T-helper 1 cell treated with Interleukin-12 subunit alpha and Interleukin-12 subunit beta and Interleukin-4 antibody, amounts not matched to agents 30 μg/mL and 1 μg/mL, for 36 hours (primary cell): ENCODE measurements around the gene MAP1LC3B2.

Source experiments
- H3K27ac Mint-ChIP-seq: one replicate; pipeline ENCODE4 v1.8.0; 2021; ENCODE audit warnings: mild to moderate bottlenecking, mixed read lengths
- H3K27me3 Mint-ChIP-seq: one replicate; pipeline ENCODE4 v1.8.0; 2021; ENCODE audit warnings: low read depth, mixed read lengths
- H3K36me3 Mint-ChIP-seq: one replicate; pipeline ENCODE4 v1.8.0; 2021; ENCODE audit warnings: low read depth, mixed read lengths
- H3K4me1 Mint-ChIP-seq: one replicate; pipeline ENCODE4 v1.8.0; 2021; ENCODE audit warnings: low read depth, mixed read lengths
- H3K4me3 Mint-ChIP-seq: one replicate; pipeline ENCODE4 v1.8.0; 2021; ENCODE audit warnings: mild to moderate bottlenecking, moderate library complexity, mixed read lengths
- H3K9me3 Mint-ChIP-seq: one replicate; pipeline ENCODE4 v1.8.0; 2021; ENCODE audit warnings: mixed read lengths

MAP1LC3B2 gene

DNA sequence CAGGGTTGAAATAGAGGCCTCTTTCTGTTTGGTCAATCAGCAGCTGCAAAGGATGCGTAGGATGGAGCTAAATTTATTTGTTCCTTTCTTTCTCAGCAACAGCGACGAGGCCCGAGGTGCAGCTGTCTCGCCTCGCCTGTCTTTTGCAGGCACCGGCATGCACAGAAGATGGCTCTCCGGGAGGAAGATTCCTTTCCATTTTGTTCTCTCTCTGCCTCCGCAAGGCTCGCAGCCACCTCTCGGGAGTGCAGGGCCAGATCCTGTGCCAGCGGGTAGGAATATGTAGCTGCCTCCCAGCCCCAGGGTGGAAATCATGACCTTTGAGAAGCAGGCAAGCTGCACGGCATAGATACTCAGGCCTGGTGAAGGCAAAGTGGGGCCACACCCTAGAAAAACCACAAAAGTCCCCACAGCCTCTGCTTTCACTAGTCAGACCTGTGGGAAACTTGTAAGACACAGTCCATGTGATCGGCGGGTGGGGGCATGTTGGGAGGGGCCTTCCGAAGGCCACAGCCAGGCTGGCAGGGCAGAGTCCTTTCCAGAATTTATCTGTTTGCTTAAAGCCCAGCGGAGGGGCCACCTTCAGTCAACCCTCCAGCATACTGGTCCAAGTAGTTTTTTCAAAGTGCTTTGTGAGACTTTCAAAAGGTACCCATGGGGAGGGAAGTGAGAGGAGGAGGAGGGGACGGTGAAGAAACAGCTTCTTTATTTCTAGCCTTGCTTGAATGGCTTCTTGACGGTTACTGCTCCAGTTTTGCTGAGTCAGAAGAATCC is at the start of gene MAP1LC3B2:
MAP1LC3B2 (plus strand) TSS at position 220 of the 774 bp plus-strand sequence. CDS start 16,562 bp downstream, outside the sequence.
- peak within 1 kb of the TSS; percentile 99 for H3K27ac Mint-ChIP-seq
- H3K9me3 Mint-ChIP-seq = peaks cover 24% of the 10 kb centered on the region
- peaks cover 17% of the 10 kb centered on the region for H3K36me3 Mint-ChIP-seq
- H3K4me1 Mint-ChIP-seq = peaks cover 46% of the 10 kb centered on the region
- H3K4me3 Mint-ChIP-seq = peak within 1 kb of the TSS; percentile 70
- H3K27me3 Mint-ChIP-seq = peaks cover 13% of the 10 kb centered on the region

DNA sequence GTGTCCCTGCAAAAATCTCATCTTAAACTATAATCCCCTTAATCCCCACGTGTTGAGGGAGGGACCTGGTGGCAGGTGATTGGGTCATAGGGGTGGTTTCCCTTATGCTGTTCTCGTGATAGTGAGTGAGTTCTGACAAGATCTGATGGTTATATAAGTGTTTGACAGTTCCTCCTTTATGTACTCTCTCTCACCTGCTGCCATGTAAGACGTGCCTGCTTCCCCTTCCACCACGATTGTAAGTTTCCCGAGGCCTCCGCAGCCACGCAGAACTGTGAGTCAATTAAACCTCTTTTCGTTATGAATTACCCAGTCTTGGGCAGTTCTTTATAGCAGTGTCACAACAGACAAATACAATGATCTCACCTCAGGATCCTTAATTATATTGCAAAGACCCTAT is 45.2 kb upstream of the MAP1LC3B2 start:
- H3K9me3 Mint-ChIP-seq = no peaks in the 10 kb centered on the region
- H3K36me3 Mint-ChIP-seq = no peaks in the 10 kb centered on the region
- no peak overlapping the region for H3K4me3 Mint-ChIP-seq
- H3K27ac Mint-ChIP-seq = no peak overlapping the region
- H3K27me3 Mint-ChIP-seq = peaks cover 14% of the 10 kb centered on the region
- H3K4me1 Mint-ChIP-seq = peaks cover 3% of the 10 kb centered on the region

DNA sequence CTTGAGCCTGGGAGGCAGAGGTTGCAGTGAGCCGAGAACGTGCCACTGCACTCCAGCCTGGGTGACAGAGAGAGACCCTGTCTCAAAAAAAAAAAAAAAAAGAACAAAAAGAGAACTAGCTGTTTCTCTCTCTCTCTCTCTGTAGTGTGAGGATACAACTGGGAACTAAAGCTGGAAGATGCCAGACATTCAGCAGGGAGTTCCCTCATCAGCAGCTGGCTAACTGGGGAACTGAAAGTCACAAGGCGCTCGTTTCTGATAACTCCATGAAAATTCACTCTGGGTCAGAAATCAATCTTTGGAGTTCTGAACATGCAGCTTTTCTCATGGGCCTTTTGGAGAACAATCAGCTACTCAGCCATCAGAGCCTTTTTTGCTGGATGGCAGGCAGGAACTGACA is 43.5 kb upstream of the MAP1LC3B2 start:
- H3K27ac Mint-ChIP-seq = no peak overlapping the region
- no peaks in the 10 kb centered on the region for H3K36me3 Mint-ChIP-seq
- H3K27me3 Mint-ChIP-seq = peaks cover 9% of the 10 kb centered on the region
- H3K4me1 Mint-ChIP-seq = peaks cover 3% of the 10 kb centered on the region
- no peak overlapping the region for H3K4me3 Mint-ChIP-seq
- no peaks in the 10 kb centered on the region for H3K9me3 Mint-ChIP-seq

DNA sequence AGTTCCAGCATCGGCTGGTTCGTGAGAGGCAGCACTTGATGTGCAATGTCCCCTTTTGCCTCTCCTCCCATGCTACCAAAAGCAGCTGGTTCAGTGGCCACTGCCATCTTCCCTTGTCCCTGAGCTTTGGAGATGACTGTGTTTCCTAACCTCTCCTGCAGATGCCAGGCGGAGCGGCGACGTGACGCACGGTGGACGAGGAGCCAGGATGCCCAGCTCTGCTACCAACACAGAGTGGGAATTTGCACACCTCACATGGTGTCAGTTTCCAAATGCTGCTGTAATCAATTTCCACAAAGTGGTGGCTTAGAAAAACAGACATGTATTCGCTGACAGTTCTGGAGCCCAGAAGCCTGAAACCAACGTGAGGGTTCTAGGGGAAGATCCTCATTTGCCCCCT is 42.5 kb upstream of the MAP1LC3B2 start:
- H3K4me1 Mint-ChIP-seq = peaks cover 11% of the 10 kb centered on the region
- H3K27me3 Mint-ChIP-seq = peaks cover 12% of the 10 kb centered on the region
- no peaks in the 10 kb centered on the region for H3K36me3 Mint-ChIP-seq
- H3K4me3 Mint-ChIP-seq = no peak overlapping the region
- no peaks in the 10 kb centered on the region for H3K9me3 Mint-ChIP-seq
- H3K27ac Mint-ChIP-seq = no peak overlapping the region

DNA sequence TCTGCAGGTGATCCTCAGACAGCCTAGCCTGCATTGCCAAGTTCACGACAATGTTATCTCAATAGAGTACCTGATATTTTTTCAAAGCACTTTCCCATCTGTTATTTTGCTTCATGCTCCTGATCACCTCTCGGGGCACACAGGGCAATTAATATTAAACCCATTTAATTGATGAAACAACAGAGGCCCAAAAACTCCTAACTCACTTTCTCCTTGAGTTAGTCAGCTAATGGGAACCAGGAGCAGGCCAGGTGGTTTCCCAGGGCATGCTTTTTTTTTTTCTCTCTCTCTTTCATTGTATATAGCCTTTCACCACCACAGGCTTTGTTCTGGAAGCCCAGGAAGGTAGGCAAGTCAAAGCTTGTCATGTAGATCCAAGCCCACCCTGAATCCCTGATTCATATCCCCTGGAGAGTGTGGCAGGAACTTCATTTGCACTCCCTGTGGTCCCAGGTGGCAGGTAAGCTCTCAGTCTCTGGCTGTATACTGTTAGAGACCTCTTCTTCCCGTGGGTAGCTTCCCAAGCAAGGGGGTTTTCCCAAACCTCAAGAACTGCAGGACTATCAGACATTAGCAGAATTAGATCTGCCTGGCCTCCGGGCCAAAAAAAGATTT is 41.6 kb upstream of the MAP1LC3B2 start:
- Mint-ChIP-seq H3K4me1 (peaks cover 11% of the 10 kb centered on the region), H3K4me3 (no peak overlapping the region), H3K27me3 (peaks cover 8% of the 10 kb centered on the region), H3K36me3 (no peaks in the 10 kb centered on the region), H3K9me3 (no peaks in the 10 kb centered on the region), H3K27ac (no peak overlapping the region)

DNA sequence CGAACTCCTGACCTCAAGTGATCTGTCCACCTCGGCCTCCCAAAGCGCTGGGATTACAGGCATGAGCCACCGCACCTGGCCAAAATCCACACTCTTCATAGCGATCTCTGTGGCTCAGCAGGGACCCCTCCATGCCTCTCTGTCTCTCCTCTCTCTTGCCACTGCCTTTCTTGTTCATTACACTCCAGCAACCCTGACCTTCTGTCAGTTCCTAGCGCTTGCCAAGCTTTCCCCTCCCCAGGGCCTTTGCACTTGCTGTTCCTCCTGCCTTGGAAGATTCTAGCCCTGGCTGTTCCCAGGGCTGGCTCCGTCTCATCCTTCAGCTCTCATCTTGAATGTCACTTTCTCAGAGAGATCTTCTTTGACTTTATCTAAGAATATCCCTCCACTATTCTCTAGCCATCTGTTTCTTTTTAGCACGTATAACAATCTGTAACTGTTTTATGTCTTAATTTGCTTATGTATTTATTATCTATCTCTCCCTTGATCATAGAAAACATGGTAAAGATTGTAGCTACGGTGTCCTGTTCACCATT is 38.9 kb upstream of the MAP1LC3B2 start:
- H3K9me3 Mint-ChIP-seq = no peaks in the 10 kb centered on the region
- peaks cover 17% of the 10 kb centered on the region for H3K27me3 Mint-ChIP-seq
- peaks cover 11% of the 10 kb centered on the region for H3K4me1 Mint-ChIP-seq
- no peak overlapping the region for H3K27ac Mint-ChIP-seq
- no peaks in the 10 kb centered on the region for H3K36me3 Mint-ChIP-seq
- H3K4me3 Mint-ChIP-seq = no peak overlapping the region

DNA sequence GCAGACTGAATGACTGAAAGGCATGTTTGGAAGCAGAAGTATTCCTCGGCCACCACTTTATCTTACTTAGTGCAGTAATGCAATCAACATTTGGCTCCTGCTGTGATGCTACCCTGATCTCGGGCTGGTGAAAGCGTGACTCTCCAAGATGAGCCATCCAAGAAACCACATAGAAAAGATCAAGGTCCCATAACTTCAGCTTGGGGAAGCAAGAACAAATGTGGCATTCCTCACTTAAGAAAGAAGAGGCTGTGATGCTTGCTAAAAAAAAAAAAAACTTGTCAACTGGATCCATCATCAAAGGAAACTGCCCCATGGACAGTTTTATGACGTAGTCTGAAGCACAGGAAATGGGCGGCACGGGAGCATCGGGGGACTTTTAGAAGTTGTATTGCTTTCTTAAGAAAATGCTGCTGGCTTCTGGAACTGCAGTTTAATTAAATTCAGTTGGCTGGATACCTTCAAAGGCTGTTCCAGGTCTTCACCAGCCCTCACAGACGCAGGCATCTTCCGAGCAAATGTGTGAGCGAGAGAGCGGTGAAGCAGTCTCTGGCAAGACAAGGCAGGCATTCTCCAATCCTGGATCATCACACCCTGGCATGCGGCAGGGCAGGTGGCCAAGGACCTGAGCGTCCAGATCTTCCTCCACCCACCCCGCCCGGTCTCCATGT is 38.2 kb upstream of the MAP1LC3B2 start:
- H3K27me3 Mint-ChIP-seq = peaks cover 23% of the 10 kb centered on the region
- no peaks in the 10 kb centered on the region for H3K36me3 Mint-ChIP-seq
- no peak overlapping the region for H3K27ac Mint-ChIP-seq
- H3K9me3 Mint-ChIP-seq = no peaks in the 10 kb centered on the region
- peaks cover 11% of the 10 kb centered on the region for H3K4me1 Mint-ChIP-seq
- no peak overlapping the region for H3K4me3 Mint-ChIP-seq

DNA sequence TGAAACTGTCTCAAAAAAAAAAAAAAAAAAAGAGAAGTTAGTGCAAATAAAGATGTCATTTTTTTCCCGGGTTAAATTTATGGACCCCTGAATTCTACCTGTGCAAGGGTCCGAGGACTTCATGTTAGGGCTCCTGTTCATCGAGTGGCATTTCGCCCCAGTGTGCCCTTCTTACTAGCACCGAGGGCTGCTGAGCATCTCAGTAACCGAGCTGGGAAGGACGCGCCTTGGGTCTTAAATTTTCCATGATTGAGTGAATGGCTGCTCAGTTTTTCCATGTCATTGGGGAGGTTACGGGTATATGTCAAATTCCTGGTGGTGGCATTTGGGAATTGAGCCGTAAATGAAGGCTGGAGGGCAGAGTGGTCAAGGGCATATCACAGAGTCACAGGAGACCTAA is 34.9 kb upstream of the MAP1LC3B2 start:
- H3K27ac Mint-ChIP-seq = no peak overlapping the region

DNA sequence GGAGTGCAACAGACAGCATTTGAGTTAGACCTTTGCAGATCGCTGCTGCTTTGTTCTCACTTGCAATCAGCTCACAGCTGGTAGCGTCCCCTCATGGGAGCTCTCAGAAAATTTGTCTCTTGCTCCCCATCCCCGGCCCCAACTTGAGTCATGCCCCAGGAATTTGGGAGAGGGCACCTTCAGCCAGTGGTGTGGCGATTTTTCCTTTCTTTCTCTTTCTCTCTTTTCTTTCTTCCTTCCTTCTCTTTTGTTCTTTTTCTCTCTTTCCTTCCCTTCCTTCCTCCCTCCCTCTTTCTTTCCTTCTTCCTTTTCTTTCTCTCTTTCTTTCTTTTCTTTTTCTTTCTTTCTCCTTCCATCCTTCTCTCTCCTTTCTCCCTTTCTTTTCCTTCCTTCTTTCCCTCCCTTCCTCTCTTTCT is 34.2 kb upstream of the MAP1LC3B2 start:
- Mint-ChIP-seq H3K27ac (no peak overlapping the region), H3K4me1 (peaks cover 8% of the 10 kb centered on the region), H3K36me3 (no peaks in the 10 kb centered on the region), H3K9me3 (peaks cover 7% of the 10 kb centered on the region), H3K4me3 (no peak overlapping the region), H3K27me3 (peaks cover 39% of the 10 kb centered on the region)

More for the DNA sequence above, 34.9 kb upstream of the MAP1LC3B2 start:
- peaks cover 8% of the 10 kb centered on the region for H3K4me1 Mint-ChIP-seq
- peaks cover 39% of the 10 kb centered on the region for H3K27me3 Mint-ChIP-seq
- no peaks in the 10 kb centered on the region for H3K36me3 Mint-ChIP-seq
- no peak overlapping the region for H3K4me3 Mint-ChIP-seq
- peaks cover 7% of the 10 kb centered on the region for H3K9me3 Mint-ChIP-seq

DNA sequence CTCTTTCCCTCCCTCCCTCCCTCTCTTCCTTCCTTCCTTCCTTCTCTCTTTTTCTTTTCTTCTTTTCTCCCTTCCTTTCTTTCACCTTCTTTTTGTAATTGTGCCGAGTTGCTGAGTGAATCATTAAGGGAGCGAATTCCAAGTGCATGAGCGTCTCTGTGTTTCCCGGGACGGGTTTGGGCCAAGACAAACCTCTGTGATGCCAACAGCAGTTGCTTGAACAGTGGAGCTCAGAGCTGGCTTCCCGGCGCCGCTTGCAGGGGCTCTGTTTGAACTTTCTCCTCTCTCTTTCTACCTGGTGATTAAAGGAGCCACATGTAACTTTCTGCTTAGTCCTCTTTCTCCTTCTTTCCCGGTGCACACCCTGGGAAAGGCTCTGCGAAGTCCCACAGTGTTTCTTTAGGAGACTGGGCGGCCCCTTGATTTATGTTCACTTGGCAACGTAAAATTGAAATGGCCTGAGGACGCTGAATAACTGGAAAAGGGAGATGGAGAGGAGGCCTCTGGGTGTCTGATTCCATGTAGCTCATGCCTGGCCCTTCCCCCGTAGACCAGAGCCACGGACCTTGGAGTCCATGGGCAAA is 33.7 kb upstream of the MAP1LC3B2 start:
- Mint-ChIP-seq H3K27ac (no peak overlapping the region), H3K36me3 (peaks cover 2% of the 10 kb centered on the region), H3K9me3 (peaks cover 7% of the 10 kb centered on the region), H3K4me1 (peaks cover 8% of the 10 kb centered on the region), H3K4me3 (no peak overlapping the region), H3K27me3 (peaks cover 35% of the 10 kb centered on the region)

DNA sequence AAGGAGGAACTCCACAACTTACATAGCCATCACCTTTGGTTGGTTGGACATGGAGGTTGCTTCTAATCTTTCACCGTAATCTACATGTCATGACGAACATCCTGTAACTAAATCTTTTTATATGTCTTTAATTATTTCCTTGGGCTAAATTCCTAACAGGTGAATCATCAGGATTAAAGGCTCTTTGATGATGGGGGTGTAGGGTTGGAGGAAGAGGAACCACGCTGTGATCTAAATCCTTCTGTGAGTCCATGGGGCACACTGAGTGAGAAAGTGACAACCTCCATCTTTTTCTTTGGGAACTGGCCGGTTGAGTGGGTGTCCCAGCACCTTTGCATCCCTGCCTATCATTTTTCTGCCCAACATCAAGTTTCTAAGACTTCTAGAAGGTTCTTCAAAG is 31.1 kb upstream of the MAP1LC3B2 start:
- H3K27ac Mint-ChIP-seq = no peak overlapping the region
- peaks cover 5% of the 10 kb centered on the region for H3K4me1 Mint-ChIP-seq
- H3K4me3 Mint-ChIP-seq = no peak overlapping the region
- H3K9me3 Mint-ChIP-seq = peaks cover 7% of the 10 kb centered on the region
- peaks cover 2% of the 10 kb centered on the region for H3K36me3 Mint-ChIP-seq
- H3K27me3 Mint-ChIP-seq = peaks cover 39% of the 10 kb centered on the region

DNA sequence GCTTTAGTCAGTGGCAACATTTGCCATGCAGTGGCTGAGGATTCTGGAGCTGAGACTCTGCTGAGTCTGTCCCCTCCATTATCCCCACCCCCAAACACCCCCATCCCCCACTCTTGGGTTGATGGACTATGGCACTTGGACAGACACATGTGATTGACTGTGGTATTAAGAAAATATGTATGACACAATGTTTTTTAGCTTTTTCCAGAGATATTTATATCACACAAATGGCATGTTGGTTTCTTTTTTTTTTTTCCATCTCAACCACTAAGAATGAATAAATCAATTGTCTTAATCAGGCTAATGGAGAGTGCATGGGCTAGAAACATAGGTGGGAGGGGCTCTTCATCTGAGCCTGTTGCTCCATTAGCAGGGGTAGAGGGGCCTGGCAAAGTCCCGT is 30.7 kb upstream of the MAP1LC3B2 start:
- Mint-ChIP-seq H3K36me3 (peaks cover 2% of the 10 kb centered on the region), H3K4me1 (peaks cover 8% of the 10 kb centered on the region), H3K27ac (no peak overlapping the region), H3K9me3 (peaks cover 7% of the 10 kb centered on the region), H3K4me3 (no peak overlapping the region), H3K27me3 (peaks cover 39% of the 10 kb centered on the region)

DNA sequence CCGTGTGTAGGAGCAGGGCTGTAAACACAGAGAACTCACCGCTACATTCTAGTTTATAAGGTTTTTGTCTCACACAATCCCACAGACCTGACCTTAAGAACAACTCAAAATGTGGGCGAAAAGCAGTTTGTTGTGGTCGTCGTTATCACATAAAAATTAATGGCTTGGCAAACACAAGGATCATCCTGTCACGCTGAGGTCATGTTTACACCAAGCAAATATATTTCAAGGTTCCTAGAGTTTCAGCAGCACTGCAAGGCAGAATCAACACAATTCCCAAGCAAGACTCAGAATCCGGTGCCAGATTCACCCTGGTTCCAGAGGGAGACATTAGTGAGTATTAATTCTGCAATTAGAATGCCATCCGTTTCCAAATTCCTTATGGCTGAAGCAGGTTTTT is 30.1 kb upstream of the MAP1LC3B2 start:
- no peak overlapping the region for H3K27ac Mint-ChIP-seq
- H3K9me3 Mint-ChIP-seq = peaks cover 7% of the 10 kb centered on the region
- H3K27me3 Mint-ChIP-seq = peaks cover 39% of the 10 kb centered on the region
- H3K4me3 Mint-ChIP-seq = no peak overlapping the region
- peaks cover 10% of the 10 kb centered on the region for H3K4me1 Mint-ChIP-seq
- peaks cover 2% of the 10 kb centered on the region for H3K36me3 Mint-ChIP-seq

DNA sequence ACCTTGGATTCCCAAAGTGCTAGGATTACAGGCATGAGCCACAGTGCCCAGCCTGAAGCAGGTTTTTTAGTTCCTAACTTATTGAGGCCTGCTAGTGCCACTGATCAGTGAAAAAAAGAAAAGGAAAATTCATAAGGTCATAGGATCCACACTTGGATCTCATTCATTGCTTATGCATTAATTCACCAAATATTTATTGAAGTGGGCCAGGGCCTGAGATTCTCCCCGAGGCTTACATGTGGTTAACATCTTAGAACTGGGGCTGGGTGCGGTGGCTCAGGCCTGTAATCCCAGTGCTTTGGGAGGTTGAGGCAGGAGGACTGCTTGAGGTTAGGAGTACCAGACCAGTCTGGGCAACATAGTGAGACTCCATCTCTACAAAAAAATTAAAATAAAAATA is 29.5 kb upstream of the MAP1LC3B2 start:
- no peak overlapping the region for H3K4me3 Mint-ChIP-seq
- no peak overlapping the region for H3K27ac Mint-ChIP-seq
- peaks cover 15% of the 10 kb centered on the region for H3K4me1 Mint-ChIP-seq
- H3K9me3 Mint-ChIP-seq = peaks cover 7% of the 10 kb centered on the region
- H3K36me3 Mint-ChIP-seq = peaks cover 2% of the 10 kb centered on the region
- H3K27me3 Mint-ChIP-seq = peaks cover 36% of the 10 kb centered on the region
